Activated T-cell treated with anti-CD3 and anti-CD28 coated beads, Interleukin-2, amount 50 U/mL, for 1 hour (primary cell): ENCODE measurements around the gene C2orf78.

Experiments
- DNase-seq: peaks from one replicate; pipeline ENCODE4 v3.0.0-alpha.2; 2020

Gene C2orf78

GRCh38 chr2:73841912-73842738, 58.1 kb downstream of the C2orf78 start:
- no peak for DNase-seq

- DNase-seq = no peak
These were observed 58.7 kb downstream of the C2orf78 start for GRCh38 chr2:73842739-73843019.

- no peak for DNase-seq
These were observed 60.1 kb downstream of the C2orf78 start for GRCh38 chr2:73844087-73844486.

GRCh38 chr2:73850009-73850408, 66.0 kb downstream of the C2orf78 start:
- DNase-seq = no peak

GRCh38 chr2:73851274-73851673, 67.3 kb downstream of the C2orf78 start:
- DNase-seq = no peak

- DNase-seq = no peak
These were observed 68.0 kb downstream of the C2orf78 start for GRCh38 chr2:73852020-73852419.

- no peak for DNase-seq
These were observed 71.5 kb downstream of the C2orf78 start for GRCh38 chr2:73855526-73855925.

- no peak for DNase-seq
These were observed 72.2 kb downstream of the C2orf78 start for GRCh38 chr2:73856214-73856613.

- no peak for DNase-seq
These were observed 76.0 kb downstream of the C2orf78 start for GRCh38 chr2:73859721-73860586.

- no peak for DNase-seq
These were observed 79.0 kb downstream of the C2orf78 start for GRCh38 chr2:73862987-73863386.
